Ishikawa (cell line): ENCODE measurements around the gene FKBP11.

ENCODE experiments used
- CEBPB ChIP-seq: IDR thresholded peaks from 2 replicates; pipeline ENCODE4 v1.6.1; 2012
- CREB1 ChIP-seq: IDR thresholded peaks from 2 replicates; pipeline ENCODE4 v1.6.1; 2012; ENCODE audit warnings: low read depth
- EGR1 ChIP-seq: IDR thresholded peaks from 2 replicates; pipeline ENCODE4 v1.6.1; 2012
- EP300 ChIP-seq: IDR thresholded peaks from 2 replicates; pipeline ENCODE4 v1.6.1; 2012; ENCODE audit warnings: borderline replicate concordance
- FOXM1 ChIP-seq: IDR thresholded peaks from 2 replicates; pipeline ENCODE4 v1.6.1; 2012; ENCODE audit warnings: low read depth, borderline replicate concordance
- NFIC ChIP-seq: IDR thresholded peaks from 2 replicates; pipeline ENCODE4 v1.6.1; 2012
- RAD21 ChIP-seq: IDR thresholded peaks from 2 replicates; pipeline ENCODE4 v1.6.1; 2012; ENCODE audit warnings: low read depth
- REST ChIP-seq: IDR thresholded peaks from 2 replicates; pipeline ENCODE4 v1.6.1; 2012; ENCODE audit warnings: low read depth, mild to moderate bottlenecking
- TAF1 ChIP-seq: IDR thresholded peaks from 2 replicates; pipeline ENCODE4 v1.6.1; 2012; ENCODE audit warnings: low read depth, mild to moderate bottlenecking
- TCF12 ChIP-seq: IDR thresholded peaks from 2 replicates; pipeline ENCODE4 v1.6.1; 2012; ENCODE audit warnings: low read depth
- TEAD4 ChIP-seq: IDR thresholded peaks from 2 replicates; pipeline ENCODE4 v1.6.1; 2012
- USF1 ChIP-seq: IDR thresholded peaks from 2 replicates; pipeline ENCODE4 v1.6.1; 2012
- YY1 ChIP-seq: IDR thresholded peaks from 2 replicates; pipeline ENCODE4 v1.6.1; 2012; ENCODE audit warnings: low read depth
- ZBTB7A ChIP-seq: IDR thresholded peaks from 2 replicates; pipeline ENCODE4 v1.6.1; 2012; ENCODE audit warnings: low read depth
- TF ChIP-seq, protein P1 (sequence below): IDR thresholded peaks from 2 replicates; pipeline ENCODE4 v1.6.1; 2012

Gene FKBP11

GRCh38 chr12:48925304-48926011 lies at the start of gene FKBP11:
TSS of gene FKBP11 (minus strand) at chr12:48925492. CDS start at chr12:48925428, 64 bp downstream.
- no peak for TF ChIP-seq RAD21
- peak; percentile 26; the same call in 1 of the 2 replicates for TF ChIP-seq ZBTB7A

DNA sequence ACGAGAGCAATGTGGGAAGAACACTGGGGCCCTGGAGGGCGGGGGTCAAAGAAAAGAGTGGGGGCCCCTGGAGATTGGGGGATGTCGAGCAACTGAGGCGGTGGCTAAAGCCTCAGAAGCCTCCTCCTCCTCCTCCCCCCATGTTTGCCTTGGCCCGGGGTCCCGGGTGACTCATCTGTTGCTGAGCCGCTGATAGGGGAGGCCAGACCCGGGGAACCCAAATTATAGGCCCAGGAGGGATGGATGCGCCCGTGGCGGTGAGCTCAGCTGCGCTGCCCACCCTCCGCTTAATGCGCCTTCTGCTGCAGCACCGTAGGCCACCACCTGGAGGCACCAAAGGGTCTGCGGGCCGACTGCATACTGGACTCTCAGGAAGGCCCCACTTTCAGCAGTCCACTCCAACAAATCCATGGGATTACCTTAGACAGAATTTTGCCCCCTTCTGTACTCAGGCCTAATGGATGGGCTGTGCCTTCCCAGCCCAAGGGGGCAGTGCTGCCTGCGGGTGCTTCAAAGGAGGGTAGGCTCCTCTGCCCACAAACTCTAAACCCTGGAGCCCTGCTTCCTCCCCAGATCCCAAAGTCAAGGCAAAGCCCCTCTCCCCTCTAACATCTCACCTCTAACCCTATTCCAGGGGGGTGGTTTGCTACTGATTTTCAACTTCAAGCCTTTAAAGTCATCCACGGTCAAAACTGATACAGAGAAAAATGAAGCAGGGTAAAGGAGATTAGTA lies 48.8 kb upstream of the FKBP11 start:
- TF ChIP-seq TCF12 (no peak), CREB1 (no peak), EGR1 (no peak), REST (no peak), TAF1 (no peak), CEBPB (no peak), NFIC (no peak), YY1 (no peak), ZBTB7A (no peak), RAD21 (no peak; the same call in 1 of the 2 replicates), FOXM1 (no peak), USF1 (no peak), EP300 (no peak), TEAD4 (no peak)
- TF ChIP-seq, protein P1, sequence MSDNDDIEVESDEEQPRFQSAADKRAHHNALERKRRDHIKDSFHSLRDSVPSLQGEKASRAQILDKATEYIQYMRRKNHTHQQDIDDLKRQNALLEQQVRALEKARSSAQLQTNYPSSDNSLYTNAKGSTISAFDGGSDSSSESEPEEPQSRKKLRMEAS = no peak

- TF ChIP-seq YY1 = no peak
- no peak for TF ChIP-seq TCF12
- TF ChIP-seq TEAD4 = no peak
- no peak for TF ChIP-seq TAF1
- TF ChIP-seq, protein P1 = no peak
- no peak for TF ChIP-seq NFIC
- no peak for TF ChIP-seq CREB1
- TF ChIP-seq USF1 = no peak
- no peak for TF ChIP-seq CEBPB
- TF ChIP-seq REST = no peak
- TF ChIP-seq EGR1 = no peak
- no peak for TF ChIP-seq RAD21
- no peak for TF ChIP-seq ZBTB7A
- no peak for TF ChIP-seq EP300
- no peak for TF ChIP-seq FOXM1
Observed at GRCh38 chr12:48973531-48973930, 48.2 kb upstream of the FKBP11 start.

DNA sequence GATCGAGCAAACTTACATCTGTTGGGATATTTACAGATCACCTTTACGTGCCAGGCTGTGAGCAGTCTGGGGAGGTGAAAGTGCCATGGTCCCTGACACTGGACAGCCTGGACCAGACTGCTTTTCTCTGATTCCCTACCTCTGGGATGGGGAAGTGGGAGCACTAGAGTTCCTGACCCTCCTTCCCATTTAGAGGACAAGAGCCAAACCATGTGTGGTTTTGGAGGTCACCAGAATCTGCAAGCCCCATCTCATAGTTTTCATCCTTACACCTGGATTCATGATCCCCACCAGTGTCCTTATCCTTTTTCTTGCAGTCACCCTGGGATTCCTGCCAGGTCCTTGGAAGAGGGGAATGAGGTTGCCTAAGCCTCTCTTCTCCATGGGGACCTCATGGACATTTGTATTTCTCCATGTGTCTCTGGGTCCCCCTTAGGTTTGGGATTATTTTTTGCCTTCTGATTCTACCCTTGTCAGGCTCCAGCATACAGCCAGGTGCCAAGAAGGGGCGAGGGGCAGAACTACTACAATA lies 47.7 kb upstream of the FKBP11 start:
- no peak for TF ChIP-seq RAD21
- TF ChIP-seq, protein P1 = no peak
- no peak for TF ChIP-seq TEAD4
- no peak for TF ChIP-seq EP300
- no peak for TF ChIP-seq EGR1
- no peak for TF ChIP-seq TAF1
- no peak for TF ChIP-seq TCF12
- TF ChIP-seq CREB1 = no peak
- TF ChIP-seq FOXM1 = no peak
- TF ChIP-seq YY1 = no peak
- TF ChIP-seq CEBPB = no peak
- no peak for TF ChIP-seq REST
- no peak for TF ChIP-seq NFIC
- no peak for TF ChIP-seq USF1
- TF ChIP-seq ZBTB7A = no peak
